ENCODE measurements around the gene OGFOD3. TPM values are rescaled to one million over a fixed set of nuclear protein-coding genes. Genes with fewer than 3 reads are reported as not detected.

Gene OGFOD3
- total and polyA plus RNA-seq, 7 donors, result 6.0 to 28.2 (median 19.3) TPM

GRCh38 chr17:82345151-82345976 lies 73.0 kb downstream of the OGFOD3 start:
- H3K27me3 ChIP-seq, result peaks cover 0 to 7% (median 0%) of the 10 kb centered on the region in 3 donors

DNA sequence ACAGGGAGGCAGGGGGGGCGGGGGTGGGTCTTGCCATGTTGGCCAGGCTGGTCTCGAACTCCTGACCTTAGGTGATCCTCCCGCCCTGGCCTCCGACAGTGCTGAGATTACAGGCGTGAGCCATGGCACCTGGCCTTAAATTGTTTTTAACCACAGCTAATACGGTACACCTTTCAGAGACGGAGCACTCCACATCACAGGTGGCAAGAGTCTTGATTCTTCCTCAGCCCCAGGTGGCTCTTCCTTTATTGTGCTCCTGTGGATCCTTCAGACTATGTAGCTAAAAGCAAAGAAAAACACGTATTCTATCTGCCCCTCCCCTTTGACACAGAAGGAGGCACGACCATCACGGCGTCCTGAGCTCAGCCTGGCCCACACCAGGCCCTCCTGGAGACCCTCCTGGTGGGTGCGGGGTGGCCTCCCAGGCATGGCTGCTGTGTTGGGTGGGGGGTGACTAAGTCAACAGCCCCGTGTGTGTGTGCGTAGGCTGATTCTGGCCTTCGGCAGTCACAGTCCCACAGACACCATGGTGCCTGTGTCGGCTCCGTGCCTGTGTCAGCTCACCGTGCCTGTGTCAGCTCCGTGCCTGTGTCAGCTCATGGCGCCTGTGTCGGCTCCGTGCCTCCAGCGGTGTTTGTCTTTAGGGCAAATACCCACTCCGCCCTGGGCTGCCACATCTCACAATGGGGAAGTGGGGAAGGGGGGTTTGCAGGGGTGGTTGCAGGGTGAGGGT lies 74.0 kb downstream of the OGFOD3 start:
- Histone ChIP-seq H3K27me3 (peaks cover 0 to 7% (median 0%) of the 10 kb centered on the region in 3 donors), H3K4me1 (peaks cover 0 to 8% (median 4%) of the 10 kb centered on the region in 4 donors), H3K36me3 (no peaks in the 10 kb centered on the region), H3K4me3 (no peak overlapping the region), H3K9me3 (no peaks in the 10 kb centered on the region), H3K27ac (no peak overlapping the region)
- intact Hi-C loops (cut with DNase I), result no loop called here
- TF ChIP-seq POLR2AphosphoS5 (IDR thresholded peaks at IDR 0.05) (no peak), POLR2A (IDR thresholded peaks at IDR 0.05) (no peak), EP300 (IDR thresholded peaks at IDR 0.05) (no peak)
- TF ChIP-seq, protein P1, sequence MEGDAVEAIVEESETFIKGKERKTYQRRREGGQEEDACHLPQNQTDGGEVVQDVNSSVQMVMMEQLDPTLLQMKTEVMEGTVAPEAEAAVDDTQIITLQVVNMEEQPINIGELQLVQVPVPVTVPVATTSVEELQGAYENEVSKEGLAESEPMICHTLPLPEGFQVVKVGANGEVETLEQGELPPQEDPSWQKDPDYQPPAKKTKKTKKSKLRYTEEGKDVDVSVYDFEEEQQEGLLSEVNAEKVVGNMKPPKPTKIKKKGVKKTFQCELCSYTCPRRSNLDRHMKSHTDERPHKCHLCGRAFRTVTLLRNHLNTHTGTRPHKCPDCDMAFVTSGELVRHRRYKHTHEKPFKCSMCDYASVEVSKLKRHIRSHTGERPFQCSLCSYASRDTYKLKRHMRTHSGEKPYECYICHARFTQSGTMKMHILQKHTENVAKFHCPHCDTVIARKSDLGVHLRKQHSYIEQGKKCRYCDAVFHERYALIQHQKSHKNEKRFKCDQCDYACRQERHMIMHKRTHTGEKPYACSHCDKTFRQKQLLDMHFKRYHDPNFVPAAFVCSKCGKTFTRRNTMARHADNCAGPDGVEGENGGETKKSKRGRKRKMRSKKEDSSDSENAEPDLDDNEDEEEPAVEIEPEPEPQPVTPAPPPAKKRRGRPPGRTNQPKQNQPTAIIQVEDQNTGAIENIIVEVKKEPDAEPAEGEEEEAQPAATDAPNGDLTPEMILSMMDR (IDR thresholded peaks at IDR 0.05), result no peak
- no peak for DNase-seq
- 71 to 75% methylated on average over 24 of the region's 24 CpGs for WGBS, 2 donors

More at GRCh38 chr17:82345151-82345976, 73.0 kb downstream of the OGFOD3 start:
- Histone ChIP-seq H3K27ac (no peak overlapping the region), H3K36me3 (no peaks in the 10 kb centered on the region), H3K4me3 (no peak overlapping the region), H3K9me3 (no peaks in the 10 kb centered on the region), H3K4me1 (peaks cover 0 to 4% (median 0%) of the 10 kb centered on the region in 4 donors)
- WGBS, 2 donors, result 88 to 92% methylated on average over 42 of the region's 42 CpGs
- intact Hi-C loops (cut with DNase I), result no loop called here
- TF ChIP-seq, protein P1 (IDR thresholded peaks at IDR 0.05), result no peak
- no peak for TF ChIP-seq POLR2AphosphoS5 (IDR thresholded peaks at IDR 0.05)
- TF ChIP-seq EP300 (IDR thresholded peaks at IDR 0.05), result no peak
- TF ChIP-seq POLR2A (IDR thresholded peaks at IDR 0.05), result no peak
- DNase-seq, result no peak

- TF ChIP-seq POLR2AphosphoS5 (IDR thresholded peaks at IDR 0.05), result no peak
- Histone ChIP-seq H3K9me3 (no peaks in the 10 kb centered on the region), H3K4me1 (peaks cover 0 to 12% (median 11%) of the 10 kb centered on the region in 4 donors), H3K27me3 (peaks cover 0 to 7% (median 0%) of the 10 kb centered on the region in 3 donors), H3K27ac (no peak overlapping the region), H3K4me3 (no peak overlapping the region), H3K36me3 (no peaks in the 10 kb centered on the region)
- WGBS, 2 donors, result 93 to 94% methylated on average over 5 of the region's 5 CpGs
- intact Hi-C loops (cut with DNase I), result no loop called here
- DNase-seq, result no peak
Observed at GRCh38 chr17:82343560-82343959, 74.8 kb downstream of the OGFOD3 start.

- intact Hi-C loops (cut with DNase I), result no loop called here
- no peaks in the 10 kb centered on the region for H3K36me3 ChIP-seq
- no peak overlapping the region for H3K4me3 ChIP-seq
- no peaks in the 10 kb centered on the region for H3K27me3 ChIP-seq
- TF ChIP-seq, protein P1 (IDR thresholded peaks at IDR 0.05), result no peak
- no peak for TF ChIP-seq POLR2AphosphoS5 (IDR thresholded peaks at IDR 0.05)
- DNase-seq, result no peak
- H3K27ac ChIP-seq, result no peak overlapping the region
- H3K4me1 ChIP-seq, result peaks cover 0 to 19% (median 17%) of the 10 kb centered on the region in 4 donors
- no peaks in the 10 kb centered on the region for H3K9me3 ChIP-seq
- WGBS, 2 donors, result 84 to 87% methylated on average over 28 of the region's 28 CpGs
Observed at GRCh38 chr17:82342361-82343079, 75.9 kb downstream of the OGFOD3 start.
